PC-9 (cell line): ENCODE measurements around the gene ELAC1. TPM values are rescaled to one million over a fixed set of nuclear protein-coding genes. Genes with fewer than 3 reads are reported as not detected.

Experiments used
- Bru-seq: library from RNA; stranded (reverse); fragments of 400-500 nt; gene quantifications from one replicate; lab custom pipeline; 2021; lab: Mats Ljungman, UMichigan
- BruChase-seq, 2 experiments: library from RNA; stranded (reverse); fragments of 400-500 nt; gene quantifications; one replicate each; lab custom pipeline; 2021; lab: Mats Ljungman, UMichigan
- BruUV-seq: library from RNA; stranded (reverse); fragments of 400-500 nt; replicated peaks from 2 replicates; lab custom pipeline; 2021; lab: Mats Ljungman, UMichigan
- CTCF ChIA-PET: fragments of 300-600 bp; sonication (Branson Sonifier 250); formaldehyde crosslinking; loops from one replicate; lab custom pipeline; 2022; ENCODE audit warnings: antibody characterized with exemption; lab: Charles Lee
- POLR2A ChIA-PET: fragments of 300-600 bp; sonication (Branson Sonifier 250); formaldehyde crosslinking; loops from one replicate; lab custom pipeline; 2022; ENCODE audit warnings: antibody characterized with exemption; ENCODE audit not compliant: unreplicated experiment; lab: Charles Lee
- DNase-seq, 2 experiments: peaks; one replicate each; pipeline versions ENCODE4 v3.0.0 to v3.0.0-alpha.2; 2015 to 2022; ENCODE audit warnings: mixed read lengths in 1 of 2
- H2AFZ ChIP-seq: fragments of 200-600 bp; sonication (generic); 2 replicates; pipeline ENCODE4 v1.8.1; 2017; ENCODE audit warnings: antibody characterized with exemption
- H3F3A ChIP-seq: fragments of 200-600 bp; sonication (generic); 2 replicates; pipeline ENCODE4 v1.8.1; 2017; ENCODE audit warnings: antibody characterized with exemption, mild to moderate bottlenecking, low read depth; ENCODE audit not compliant: insufficient read depth
- H3K27ac ChIP-seq: fragments of 200-600 bp; sonication (generic); 2 replicates; pipeline ENCODE4 v1.6.1; 2016; ENCODE audit warnings: mixed run types
- H3K27me3 ChIP-seq: fragments of 200-600 bp; sonication (generic); 2 replicates; pipeline ENCODE4 v1.6.1; 2016; ENCODE audit warnings: low read depth, mixed run types; ENCODE audit not compliant: insufficient read depth
- H3K36me3 ChIP-seq: fragments of 200-600 bp; sonication (generic); 2 replicates; pipeline ENCODE4 v1.6.1; 2016; ENCODE audit warnings: low read depth, mixed run types
- H3K4me1 ChIP-seq: fragments of 200-600 bp; sonication (generic); replicated peaks from 2 replicates; pipeline ENCODE4 v1.6.1; 2016; ENCODE audit warnings: mixed run types; ENCODE audit not compliant: insufficient read depth
- H3K4me2 ChIP-seq: fragments of 200-600 bp; sonication (generic); 2 replicates; pipeline ENCODE4 v1.6.1; 2017; ENCODE audit warnings: mixed run types
- H3K4me3 ChIP-seq: fragments of 200-600 bp; sonication (generic); 2 replicates; pipeline ENCODE4 v1.6.1; 2016; ENCODE audit warnings: mixed run types
- H3K79me2 ChIP-seq: fragments of 200-600 bp; sonication (generic); 2 replicates; pipeline ENCODE4 v1.6.1; 2017; ENCODE audit warnings: low read depth, mixed run types
- H3K9me2 ChIP-seq: fragments of 200-600 bp; sonication (generic); 2 replicates; pipeline ENCODE4 v1.8.1; 2017; ENCODE audit warnings: mild to moderate bottlenecking; ENCODE audit not compliant: insufficient read depth
- H3K9me3 ChIP-seq: fragments of 200-600 bp; sonication (generic); 2 replicates; pipeline ENCODE4 v1.8.1; 2016; ENCODE audit warnings: low read depth; ENCODE audit not compliant: insufficient read depth
- H4K20me1 ChIP-seq: fragments of 200-600 bp; sonication (generic); 2 replicates; pipeline ENCODE4 v1.8.1; 2017; ENCODE audit not compliant: insufficient read depth
- EZH2 ChIP-seq: fragments of 200-600 bp; sonication (generic); IDR thresholded peaks from 2 replicates; pipeline ENCODE4 v1.8.0; 2017; ENCODE audit warnings: antibody characterized with exemption, low read depth
- intact Hi-C: fragments of 100-400 bp; cut with micrococcal nuclease; formaldehyde crosslinking; loops from one replicate; pipeline ENCODE4 v1.10.0; 2022; ENCODE audit not compliant: unreplicated experiment
- long read RNA-seq: library from polyadenylated mRNA; stranded (forward); transcript quantifications from one replicate; pipeline ENCODE4 v2.0.0, GENCODE V29; 2022
- total RNA-seq: library from RNA; stranded (reverse); gene quantifications from 2 replicates; pipeline ENCODE4 v1.2.3, GENCODE V29; 2021
- TF ChIP-seq, protein P1 (sequence below): fragments of 200-600 bp; sonication (generic); conservative IDR thresholded peaks from 2 replicates; pipeline ENCODE4 v1.6.1; 2017; ENCODE audit warnings: mixed run types, antibody characterized with exemption, mild to moderate bottlenecking, moderate library complexity

Gene ELAC1, protein sequence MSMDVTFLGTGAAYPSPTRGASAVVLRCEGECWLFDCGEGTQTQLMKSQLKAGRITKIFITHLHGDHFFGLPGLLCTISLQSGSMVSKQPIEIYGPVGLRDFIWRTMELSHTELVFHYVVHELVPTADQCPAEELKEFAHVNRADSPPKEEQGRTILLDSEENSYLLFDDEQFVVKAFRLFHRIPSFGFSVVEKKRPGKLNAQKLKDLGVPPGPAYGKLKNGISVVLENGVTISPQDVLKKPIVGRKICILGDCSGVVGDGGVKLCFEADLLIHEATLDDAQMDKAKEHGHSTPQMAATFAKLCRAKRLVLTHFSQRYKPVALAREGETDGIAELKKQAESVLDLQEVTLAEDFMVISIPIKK
- total RNA-seq (5.2 and 6.0 TPM in 2 replicates), Bru-seq, nascent RNA (percentile 60 among the genes with signal in this experiment), BruChase-seq, experiment 1, labeled RNA remaining after a 2-hour chase (percentile 69 among the genes with signal in this experiment), BruChase-seq, experiment 2, labeled RNA remaining after a 6-hour chase (percentile 65 among the genes with signal in this experiment)
- long read RNA-seq, partial matches to known transcripts: 1 of 11 reads
- long read RNA-seq, other reads (novel, unspliced or antisense): 1 of 11 reads

DNA sequence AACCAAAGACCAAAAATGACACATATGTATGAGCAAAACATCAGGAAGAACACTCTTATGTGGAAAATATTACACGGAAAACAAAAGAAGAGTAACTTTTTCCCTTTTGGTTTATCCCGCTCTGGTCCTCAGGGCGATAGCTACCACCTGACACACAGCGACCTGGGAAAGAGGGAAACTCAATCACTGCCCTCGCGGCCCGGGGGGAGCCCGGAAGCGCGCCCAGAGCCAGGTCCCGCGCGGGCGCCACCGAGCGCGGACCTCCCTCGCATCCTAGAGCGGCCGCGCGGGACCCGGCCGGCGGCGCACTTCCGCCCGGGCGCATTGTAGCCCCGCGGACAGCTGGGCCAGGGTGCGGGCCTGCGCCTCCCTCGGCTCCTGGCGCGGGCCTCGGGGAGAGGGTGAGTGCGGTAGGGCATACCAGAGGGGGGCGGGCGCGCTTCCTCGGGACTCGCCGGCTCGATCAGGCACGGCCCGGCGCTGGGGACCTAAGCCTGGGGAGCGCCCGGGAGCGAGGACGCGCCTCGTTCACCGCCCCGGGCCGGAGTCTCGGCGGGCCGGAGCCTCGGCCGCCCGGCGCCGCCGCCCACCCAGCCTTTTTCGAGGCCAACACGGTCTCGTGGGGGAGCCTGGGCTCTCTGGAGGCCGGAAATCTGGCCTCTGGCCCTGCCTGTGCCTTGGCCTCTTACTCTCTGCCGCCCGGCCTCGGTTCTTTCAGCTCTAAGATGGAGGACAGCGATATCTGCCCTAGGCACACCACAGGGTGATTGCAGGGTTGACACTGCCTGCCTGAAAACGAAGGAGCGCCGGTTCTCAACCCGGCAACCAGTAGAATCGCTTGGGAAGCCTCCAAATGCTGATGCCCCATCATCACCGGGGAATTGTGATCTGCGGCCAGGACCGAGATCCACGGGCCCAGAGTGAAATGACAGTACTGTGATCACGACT lies at the start of gene ELAC1:
ELAC1 (plus strand) TSS at position 327 of the 948 bp plus-strand sequence. CDS start 6,365 bp downstream, outside the sequence.
- Histone ChIP-seq H3K79me2 (peaks cover 18% of the 10 kb centered on the region), H2AFZ (peak within 1 kb of the TSS; percentile 89), H3K27ac (peak within 1 kb of the TSS; percentile 62), H4K20me1 (no peaks in the 10 kb centered on the region; the same call in 1 of the 2 replicates), H3K9me2 (no peaks in the 10 kb centered on the region), H3K36me3 (no peaks in the 10 kb centered on the region), H3K4me2 (peak within 1 kb of the TSS; percentile 92), H3K4me3 (peak within 1 kb of the TSS; percentile 94), H3K9me3 (no peaks in the 10 kb centered on the region; the same call in 1 of the 2 replicates), H3K4me1 (peaks cover 22% of the 10 kb centered on the region), H3K27me3 (no peaks in the 10 kb centered on the region), H3F3A (peaks cover 7% of the 10 kb centered on the region; the same call in 1 of the 2 replicates)
- TSS peak; percentile 65 for BruUV-seq
- DNase-seq: peak; percentile 57 to 61
- intact Hi-C loops: loop anchor here (1.0 kb wide), 1 partner anchor 60 kb away; no protein-coding TSS in a partner anchor
- ChIA-PET POLR2A (interaction anchor here (0.6 to 0.9 kb wide), 4 partner anchors 13 to 149 kb away, joined by 3 to 41 read pairs (median 8); partner anchors contain the start of gene SMAD4), CTCF (interaction anchor here (0.7 kb wide), 1 partner anchor 63 kb away, joined by 11 read pairs; no protein-coding TSS in a partner anchor)
- TF ChIP-seq, protein P1, sequence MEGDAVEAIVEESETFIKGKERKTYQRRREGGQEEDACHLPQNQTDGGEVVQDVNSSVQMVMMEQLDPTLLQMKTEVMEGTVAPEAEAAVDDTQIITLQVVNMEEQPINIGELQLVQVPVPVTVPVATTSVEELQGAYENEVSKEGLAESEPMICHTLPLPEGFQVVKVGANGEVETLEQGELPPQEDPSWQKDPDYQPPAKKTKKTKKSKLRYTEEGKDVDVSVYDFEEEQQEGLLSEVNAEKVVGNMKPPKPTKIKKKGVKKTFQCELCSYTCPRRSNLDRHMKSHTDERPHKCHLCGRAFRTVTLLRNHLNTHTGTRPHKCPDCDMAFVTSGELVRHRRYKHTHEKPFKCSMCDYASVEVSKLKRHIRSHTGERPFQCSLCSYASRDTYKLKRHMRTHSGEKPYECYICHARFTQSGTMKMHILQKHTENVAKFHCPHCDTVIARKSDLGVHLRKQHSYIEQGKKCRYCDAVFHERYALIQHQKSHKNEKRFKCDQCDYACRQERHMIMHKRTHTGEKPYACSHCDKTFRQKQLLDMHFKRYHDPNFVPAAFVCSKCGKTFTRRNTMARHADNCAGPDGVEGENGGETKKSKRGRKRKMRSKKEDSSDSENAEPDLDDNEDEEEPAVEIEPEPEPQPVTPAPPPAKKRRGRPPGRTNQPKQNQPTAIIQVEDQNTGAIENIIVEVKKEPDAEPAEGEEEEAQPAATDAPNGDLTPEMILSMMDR: no peak
- TF ChIP-seq EZH2: no peak

DNA sequence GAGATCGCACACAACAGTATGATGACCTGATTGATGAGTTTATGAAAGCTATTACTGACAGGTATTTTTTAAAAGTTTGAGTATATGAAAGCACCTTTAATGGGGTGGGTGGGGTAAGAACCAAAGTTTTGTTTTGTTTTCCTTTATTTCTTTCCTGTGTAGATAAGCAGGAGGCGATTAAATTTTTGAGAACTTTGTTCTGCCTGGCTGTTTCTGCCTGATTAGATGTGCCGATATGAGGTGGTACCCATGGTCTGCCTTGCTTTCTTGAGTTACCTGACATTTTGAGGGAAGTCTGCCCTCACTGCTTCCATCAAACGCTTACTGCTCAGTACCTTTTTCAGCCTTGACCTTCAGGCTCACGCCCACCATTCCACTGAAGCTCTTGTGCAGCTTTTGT lies 49.7 kb upstream of the ELAC1 start:
- Histone ChIP-seq H3K9me2 (no peaks in the 10 kb centered on the region), H3F3A (no peaks in the 10 kb centered on the region), H3K27ac (no peak overlapping the region), H3K36me3 (0 out of 2 replicates have a peak, but pooled peaks cover 3% of the 10 kb centered on the region), H3K9me3 (no peaks in the 10 kb centered on the region), H3K27me3 (no peaks in the 10 kb centered on the region), H3K4me3 (no peak overlapping the region), H3K4me2 (no peak overlapping the region), H4K20me1 (no peaks in the 10 kb centered on the region), H3K4me1 (no peaks in the 10 kb centered on the region), H2AFZ (no peak overlapping the region), H3K79me2 (no peaks in the 10 kb centered on the region)
- POLR2A ChIA-PET: no interaction called here
- BruUV-seq: no TSS peak
- CTCF ChIA-PET: no interaction called here
- intact Hi-C loops: no loop called here
- TF ChIP-seq EZH2: no peak
- TF ChIP-seq, protein P1: no peak
- DNase-seq: no peak
